Activated CD4-positive, CD25-positive, alpha-beta regulatory T cell treated with anti-CD3 and anti-CD28 coated beads, Interleukin-2, amount 50 U/mL, for 16 hours (primary cell): ENCODE measurements around the gene OSCP1.
A peak's percentile ranks its signal among the peaks of the same experiment; 100 is the strongest.
"Not testable (repeated sequence)": the region's sequence is repeated elsewhere in the genome, so short reads cannot be mapped to it uniquely, and the experiment has no call there.

Experiments
- DNase-seq: peaks from one replicate; pipeline ENCODE4 v3.0.0-alpha.2; 2020; ENCODE audit warnings: low read depth, low spot score

The OSCP1 gene, protein sequence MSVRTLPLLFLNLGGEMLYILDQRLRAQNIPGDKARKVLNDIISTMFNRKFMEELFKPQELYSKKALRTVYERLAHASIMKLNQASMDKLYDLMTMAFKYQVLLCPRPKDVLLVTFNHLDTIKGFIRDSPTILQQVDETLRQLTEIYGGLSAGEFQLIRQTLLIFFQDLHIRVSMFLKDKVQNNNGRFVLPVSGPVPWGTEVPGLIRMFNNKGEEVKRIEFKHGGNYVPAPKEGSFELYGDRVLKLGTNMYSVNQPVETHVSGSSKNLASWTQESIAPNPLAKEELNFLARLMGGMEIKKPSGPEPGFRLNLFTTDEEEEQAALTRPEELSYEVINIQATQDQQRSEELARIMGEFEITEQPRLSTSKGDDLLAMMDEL

GRCh38 chr1:36450270-36450918 is at the start of gene OSCP1:
Gene OSCP1 (minus strand): TSS chr1:36450451. CDS start chr1:36450369, 82 bp downstream.
- DNase-seq: peak; percentile 75

GRCh38 chr1:36497207-36497606 is 47.0 kb upstream of the OSCP1 start:
- DNase-seq: no peak

DNA sequence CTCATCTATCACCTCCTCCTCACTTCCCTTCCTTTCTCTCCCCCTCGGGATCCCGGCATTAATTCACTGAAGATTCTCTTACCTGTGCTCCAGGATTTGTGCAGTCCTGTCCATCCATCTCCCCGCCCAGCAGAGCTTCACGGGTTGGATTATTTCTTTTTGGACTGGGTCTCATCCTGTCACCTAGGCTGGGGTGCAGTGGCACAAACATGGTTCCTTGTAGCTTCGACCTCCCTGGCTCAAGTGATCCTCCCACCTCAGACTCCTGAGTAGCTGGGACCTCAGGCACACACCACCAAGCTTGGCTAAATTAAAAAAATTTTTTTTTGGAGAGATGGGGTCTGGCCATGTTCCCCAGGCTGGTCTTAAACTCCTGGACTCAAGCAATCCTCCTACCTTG is 44.7 kb upstream of the OSCP1 start:
- no peak for DNase-seq

DNA sequence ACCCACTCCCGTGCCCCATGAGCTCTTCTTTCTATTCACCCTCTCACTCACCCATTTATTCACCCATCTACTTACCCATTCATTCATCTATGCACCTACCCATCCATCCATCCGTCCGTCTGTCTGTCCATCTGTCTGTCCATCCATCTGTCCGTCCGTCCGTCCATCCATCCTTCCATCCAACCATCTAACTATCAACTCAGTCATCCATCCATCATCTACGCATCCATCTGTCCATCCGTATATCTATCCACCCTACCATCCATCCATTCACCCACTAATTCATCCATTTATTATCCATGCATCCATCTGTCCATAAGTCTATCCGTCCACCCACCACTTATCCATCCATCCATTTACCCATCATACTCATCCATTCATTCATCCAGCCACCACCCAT is 43.3 kb upstream of the OSCP1 start:
- no peak for DNase-seq

- no peak for DNase-seq
Measured at GRCh38 chr1:36492491-36492890, 42.2 kb upstream of the OSCP1 start.

DNA sequence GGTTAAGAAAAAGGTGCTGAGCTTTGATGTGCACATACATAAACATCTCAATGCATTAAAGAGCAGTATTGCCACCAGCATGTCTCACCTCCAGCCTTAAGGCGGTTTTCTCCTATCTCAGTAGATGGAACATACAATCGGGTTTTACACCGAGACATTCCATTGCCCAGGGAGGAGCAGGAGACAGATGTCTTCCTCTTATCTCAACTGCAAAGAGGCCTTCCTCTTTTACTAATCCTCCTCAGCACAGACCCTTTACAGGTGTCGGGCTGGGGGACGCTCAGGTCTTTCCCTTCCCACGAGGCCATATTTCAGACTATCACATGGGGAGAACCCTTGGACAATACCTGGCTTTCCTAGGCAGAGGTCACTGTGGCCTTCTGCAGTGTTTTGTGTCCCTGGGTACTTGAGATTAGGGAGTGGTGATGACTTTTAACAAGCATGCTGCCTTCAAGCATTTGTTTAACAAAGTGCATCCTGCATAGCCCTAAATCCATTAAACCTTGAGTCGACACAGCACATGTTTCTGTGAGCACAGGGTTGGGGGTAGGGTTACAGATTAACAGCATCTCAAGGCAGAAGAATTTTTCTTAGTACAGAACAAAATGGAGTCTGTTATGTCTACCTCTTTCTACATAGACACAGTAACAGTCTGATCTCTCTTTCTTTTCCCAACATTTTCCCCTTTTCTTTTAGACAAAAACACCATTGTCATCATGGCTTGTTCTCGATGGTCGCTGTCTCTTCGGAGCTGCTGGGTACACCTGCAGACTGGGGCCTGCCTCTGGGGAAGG is 39.2 kb upstream of the OSCP1 start:
- not testable (repeated sequence) for DNase-seq

DNA sequence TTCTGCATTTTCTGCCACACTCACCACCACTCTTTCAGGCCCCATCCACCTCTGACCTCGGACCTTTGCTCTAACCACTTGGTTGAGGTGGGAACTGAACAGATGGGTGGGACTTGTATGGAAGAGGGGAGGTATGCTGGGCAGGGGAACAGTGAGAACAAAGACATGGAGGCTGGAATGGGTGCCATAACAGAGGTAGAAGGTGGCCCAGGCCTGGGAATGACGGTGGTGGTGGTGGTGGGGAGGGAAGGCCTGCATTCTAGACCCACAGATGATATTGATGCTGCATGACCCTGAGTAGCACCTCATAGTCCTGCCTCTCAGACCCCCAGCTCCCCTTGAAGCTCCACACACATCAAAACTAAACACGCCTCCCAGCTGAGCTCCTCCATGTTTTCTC is 37.7 kb upstream of the OSCP1 start:
- DNase-seq: no peak

- not testable (repeated sequence) for DNase-seq
Measured at GRCh38 chr1:36487336-36487725, 37.1 kb upstream of the OSCP1 start.

DNA sequence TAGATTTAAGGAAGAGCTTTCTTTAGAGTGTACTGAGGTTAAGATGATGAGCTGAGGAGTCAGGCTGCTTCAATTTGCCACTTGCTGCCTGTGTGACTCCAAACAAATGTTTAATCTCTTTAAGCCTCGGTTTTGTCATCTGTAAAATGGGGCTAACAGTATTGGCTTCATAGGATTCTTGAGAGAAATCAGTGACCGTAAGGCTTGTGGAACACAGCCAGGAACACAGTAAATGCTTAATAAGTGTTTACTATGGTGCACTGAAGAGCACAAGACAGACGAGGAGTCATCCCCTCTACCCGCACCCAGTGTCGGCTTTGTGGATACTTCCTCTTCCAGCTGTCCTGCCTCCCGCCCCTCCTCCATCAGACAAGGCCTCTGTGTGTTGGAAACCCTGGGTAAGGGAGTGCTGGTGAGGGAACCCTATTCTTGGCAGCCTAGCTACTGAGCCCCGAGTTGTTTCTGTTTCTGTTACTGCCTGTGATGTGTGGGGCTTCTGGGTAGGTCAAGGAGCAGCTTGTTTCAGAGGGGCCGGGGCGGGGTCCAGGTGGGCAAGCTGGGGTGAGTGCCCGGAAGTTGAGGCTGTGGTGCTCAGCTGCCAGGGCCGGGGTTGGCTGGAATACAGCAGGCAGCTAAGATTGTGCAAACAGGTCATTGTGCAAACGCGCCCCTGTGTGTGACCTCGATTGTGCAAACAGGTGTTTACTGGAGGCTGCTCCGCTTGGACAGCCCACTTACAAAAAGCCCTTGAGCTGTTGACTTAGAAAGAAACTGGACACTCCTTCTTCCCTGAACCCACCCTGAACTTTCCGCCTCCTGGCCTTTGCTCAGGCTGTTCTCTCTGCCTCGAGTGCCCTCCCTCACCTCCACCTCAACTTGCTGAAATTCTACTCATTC is 36.4 kb upstream of the OSCP1 start:
- DNase-seq: no peak

- DNase-seq: no peak
Measured at GRCh38 chr1:36486093-36486438, 35.8 kb upstream of the OSCP1 start.

GRCh38 chr1:36484099-36484498 is 33.8 kb upstream of the OSCP1 start:
- no peak for DNase-seq

DNA sequence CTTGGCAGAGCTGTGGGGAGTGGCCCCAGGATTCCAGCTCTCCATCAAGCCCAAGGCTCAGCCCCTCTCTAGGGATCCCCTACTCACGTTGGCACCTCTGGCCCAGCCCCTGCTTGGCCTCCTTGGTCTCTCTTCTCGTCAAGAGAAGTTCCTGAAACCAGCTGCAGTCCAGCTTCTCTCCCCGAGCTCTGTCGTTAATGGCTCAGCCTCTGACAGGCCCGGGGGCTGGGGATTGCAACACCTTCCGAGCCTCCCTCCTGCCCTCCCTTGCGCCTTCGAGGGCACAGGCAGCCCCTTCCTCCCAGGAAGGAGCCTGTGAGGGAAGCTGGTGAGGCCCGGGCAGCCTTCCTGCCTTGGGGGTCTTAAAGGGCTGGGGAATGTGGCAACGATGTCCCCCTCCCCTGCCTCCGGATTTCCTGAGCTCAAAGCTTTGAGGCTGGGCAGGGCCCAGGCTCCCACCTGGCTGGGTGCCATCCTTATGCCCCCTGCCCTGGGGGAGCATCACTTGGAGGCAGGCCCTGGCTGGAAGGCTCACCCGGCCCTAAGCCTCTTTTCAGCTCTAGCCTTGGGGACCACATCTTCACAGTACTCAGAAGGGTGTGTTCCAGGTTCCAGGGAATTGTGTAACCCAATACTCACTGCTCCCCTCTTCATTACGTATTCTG is 32.6 kb upstream of the OSCP1 start, which contains the start of gene CSF3R:
Gene CSF3R (minus strand): TSS at position 190 of the 665 bp plus-strand sequence. CDS start 3,417 bp downstream, outside the sequence.
- no peak for DNase-seq

DNA sequence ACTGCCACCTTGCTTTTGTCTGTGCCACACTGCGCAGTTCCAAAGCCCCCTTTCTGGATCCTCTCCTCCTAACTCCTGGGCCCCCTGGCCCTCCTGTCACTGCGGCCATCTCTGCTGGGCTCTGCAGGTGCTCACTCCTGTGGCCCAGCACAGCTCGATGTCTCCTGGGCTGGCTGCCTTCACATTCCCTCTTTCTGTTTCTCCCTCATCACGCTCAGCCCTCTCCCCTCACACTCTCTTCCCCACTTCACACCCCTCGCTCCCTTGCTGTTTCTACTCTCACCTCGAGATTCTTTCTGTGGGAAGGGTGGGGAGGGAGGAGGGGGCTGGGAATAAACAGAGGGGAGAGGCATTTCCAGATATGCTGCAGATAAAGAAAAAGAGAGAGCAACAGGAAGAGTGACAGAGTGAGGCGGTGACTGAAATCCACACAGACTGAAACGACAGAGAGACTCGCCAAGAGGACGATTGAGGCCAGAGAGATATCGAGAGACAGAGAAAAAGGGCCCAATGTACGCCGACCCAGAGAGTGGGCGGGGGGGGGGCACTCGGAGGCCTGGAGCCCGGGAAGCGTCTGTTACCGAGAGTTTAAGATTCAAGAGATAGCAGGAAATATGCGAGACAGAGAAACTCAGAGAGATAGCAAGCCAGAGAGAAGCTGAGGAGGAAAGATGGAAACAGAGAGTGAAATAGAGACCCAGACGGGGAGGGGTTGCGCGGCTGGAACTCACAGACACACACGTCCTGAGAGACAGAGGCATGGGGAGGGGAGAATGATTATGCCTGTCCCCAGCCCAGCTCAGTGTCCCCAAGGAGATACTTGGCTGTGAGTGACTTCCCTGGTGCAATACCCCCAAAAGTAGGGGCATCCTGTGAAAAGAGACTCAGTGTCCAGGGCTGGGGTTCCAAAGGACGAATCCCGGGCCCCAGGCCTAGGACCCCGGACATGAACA is 31.8 kb upstream of the OSCP1 start:
- no peak for DNase-seq

DNA sequence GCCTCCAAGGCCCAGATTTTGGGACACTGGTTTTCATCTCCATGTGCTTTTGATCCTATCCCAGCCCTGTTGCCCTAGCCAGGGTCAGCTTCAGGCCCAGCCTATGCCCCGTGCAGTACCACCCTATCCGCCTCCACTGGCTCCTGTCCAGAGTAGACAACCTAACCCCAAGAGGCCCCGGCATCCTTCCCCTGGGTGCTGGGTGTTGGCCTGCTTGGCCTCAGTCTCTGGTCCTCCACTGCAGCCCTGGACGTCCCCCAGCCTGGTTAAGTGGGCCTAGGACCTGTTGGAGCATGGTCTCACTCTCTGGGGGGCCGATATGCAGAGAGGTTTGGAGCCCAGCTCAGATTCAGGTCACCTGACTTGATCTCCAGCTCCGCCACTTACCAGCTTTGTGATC is 30.8 kb upstream of the OSCP1 start:
- DNase-seq: no peak

GRCh38 chr1:36480161-36480560 is 29.9 kb upstream of the OSCP1 start:
- no peak for DNase-seq

DNA sequence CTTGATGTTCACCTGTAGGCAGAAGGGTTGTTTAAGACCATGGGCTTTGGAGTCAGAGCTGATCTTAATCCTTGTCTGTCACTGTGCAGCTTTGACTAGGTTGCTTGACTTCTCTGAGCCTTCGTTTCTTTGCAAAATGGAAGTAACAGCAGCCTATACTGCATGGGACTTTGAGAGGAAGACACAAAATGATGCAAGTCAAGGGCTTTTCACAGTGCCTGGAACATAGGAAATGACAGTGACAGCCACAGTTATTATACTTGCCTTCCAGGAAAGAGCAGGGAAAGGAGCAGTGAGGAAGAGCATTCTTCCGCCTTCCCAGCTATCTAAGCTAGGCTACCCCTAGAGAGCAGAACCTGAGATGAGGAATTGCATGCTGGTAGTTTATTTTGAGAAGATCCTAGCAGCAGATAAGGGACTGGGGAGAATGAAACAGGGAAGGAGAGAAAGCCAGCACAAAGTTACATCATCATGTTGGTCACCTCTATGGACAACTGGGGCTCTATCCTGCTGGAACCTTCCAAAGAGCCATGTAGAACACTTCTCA is 29.3 kb upstream of the OSCP1 start:
- no peak for DNase-seq

DNA sequence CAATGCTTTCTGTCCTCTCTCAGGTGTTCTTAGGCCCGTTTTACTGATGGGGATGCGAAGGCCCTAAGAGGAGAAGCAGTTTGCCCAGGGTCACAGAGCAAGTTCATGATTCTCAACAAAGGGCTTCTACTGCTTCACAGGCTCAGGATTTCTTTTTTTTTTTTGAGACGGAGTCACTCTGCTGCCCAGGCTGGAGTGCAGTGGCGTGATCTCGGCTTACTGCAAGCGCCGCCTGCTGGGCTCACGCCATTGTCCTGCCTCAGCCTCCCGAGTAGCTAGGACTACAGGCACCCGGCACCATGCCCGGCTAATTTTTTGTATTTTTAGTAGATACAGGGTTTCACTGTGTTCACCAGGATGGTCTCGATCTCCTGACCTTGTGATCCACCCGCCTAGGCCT is 27.4 kb upstream of the OSCP1 start:
- DNase-seq: not testable (repeated sequence)

DNA sequence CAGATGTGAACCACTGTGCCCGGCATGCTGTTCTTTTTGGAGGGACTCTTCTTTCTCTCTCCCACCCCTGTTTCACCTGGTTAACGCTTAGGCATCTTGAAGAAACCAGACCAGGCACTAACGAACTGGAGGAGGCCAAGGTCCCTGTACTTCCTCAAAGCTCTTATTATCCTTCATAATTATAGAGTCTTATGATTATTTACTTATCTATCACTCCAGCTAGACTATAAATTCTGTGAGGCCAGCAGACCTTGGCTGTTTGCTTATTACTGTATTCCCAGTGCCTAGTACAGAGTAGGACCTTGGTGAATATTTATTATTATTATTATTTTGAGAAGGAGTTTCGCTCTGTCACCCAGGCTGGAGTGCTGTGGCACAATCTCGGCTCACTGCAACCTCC is 26.7 kb upstream of the OSCP1 start:
- DNase-seq: no peak

DNA sequence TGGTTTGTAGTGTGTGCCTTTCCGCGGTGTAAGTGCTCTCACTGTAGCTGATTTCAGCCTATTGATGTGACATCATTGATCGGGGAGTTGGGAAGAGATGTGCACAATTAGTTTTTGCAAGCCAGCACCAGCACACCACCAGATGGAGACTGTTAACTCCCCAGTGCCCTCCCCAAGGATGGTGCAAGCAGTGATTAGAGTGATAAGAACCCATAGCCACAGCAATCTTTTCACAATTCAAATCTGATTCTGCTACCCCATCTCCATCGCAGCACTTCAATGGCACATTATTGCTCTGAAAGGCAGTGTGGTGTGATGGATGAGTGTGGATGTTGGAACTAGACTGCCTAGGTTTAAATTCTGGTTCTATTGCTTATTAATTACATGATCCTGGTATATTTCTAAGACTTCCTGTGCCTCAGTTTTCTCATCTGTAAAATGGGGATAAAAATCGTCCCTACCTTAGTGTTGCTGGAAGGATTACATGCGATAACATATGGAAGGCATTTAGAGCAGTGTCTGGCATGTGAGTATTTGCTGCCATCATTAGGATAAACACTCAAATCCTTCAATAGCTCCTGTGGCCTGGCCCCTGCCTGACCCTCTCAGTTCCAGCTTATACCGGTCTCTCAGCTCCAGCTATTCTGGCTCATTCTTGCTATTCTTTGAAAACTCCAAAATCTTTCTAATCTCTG is 25.8 kb upstream of the OSCP1 start:
- DNase-seq: no peak
